Liver (tissue), 3 donors: Measurements from ENCODE around the gene KLHL14.

Experiments
- CTCF ChIP-seq: fragments of 150-350 bp; IDR thresholded peaks from 2 replicates; pipeline ENCODE4 v1.5.1; 2017; ENCODE audit warnings: improper control_type of control experiment, low read depth, low read length; ENCODE audit not compliant: missing input control
- FOXA1 ChIP-seq: IDR thresholded peaks from 2 replicates; pipeline ENCODE4 v1.6.1; 2016; ENCODE audit warnings: antibody characterized with exemption
- GABPA ChIP-seq, 2 donors: IDR thresholded peaks in 1 of 2; conservative IDR thresholded peaks in 1 of 2; 2 replicates each; pipeline ENCODE4 v1.6.1; 2016; ENCODE audit warnings: antibody characterized with exemption in 2 of 2, mild to moderate bottlenecking in 1 of 2, moderate library complexity in 1 of 2
- HNF4A ChIP-seq, 2 donors: conservative IDR thresholded peaks; 2 replicates each; pipeline ENCODE4 v1.6.1; 2016; ENCODE audit warnings: antibody characterized with exemption in 2 of 2, mild to moderate bottlenecking in 2 of 2
- MAX ChIP-seq: IDR thresholded peaks from 2 replicates; pipeline ENCODE4 v1.6.1; 2016; ENCODE audit warnings: antibody characterized with exemption
- RAD21 ChIP-seq, 2 donors: IDR thresholded peaks; 2 replicates each; pipeline ENCODE4 v1.6.1; 2016; ENCODE audit warnings: antibody characterized with exemption in 2 of 2, mild to moderate bottlenecking in 2 of 2
- REST ChIP-seq: IDR thresholded peaks from 2 replicates; pipeline ENCODE4 v1.6.1; 2016; ENCODE audit warnings: antibody characterized with exemption, mild to moderate bottlenecking
- SP1 ChIP-seq: IDR thresholded peaks from 2 replicates; pipeline ENCODE4 v1.6.1; 2018; ENCODE audit warnings: antibody characterized with exemption, mild to moderate bottlenecking
- YY1 ChIP-seq: IDR thresholded peaks from 2 replicates; pipeline ENCODE4 v1.6.1; 2016; ENCODE audit warnings: antibody characterized with exemption, mild to moderate bottlenecking
- ZBTB33 ChIP-seq: IDR thresholded peaks from 2 replicates; pipeline ENCODE4 v1.6.1; 2016; ENCODE audit warnings: antibody characterized with exemption
- donor health status: healthy.
- donor health status: healthy.

- no peak for TF ChIP-seq CTCF
- TF ChIP-seq GABPA (IDR thresholded peaks at IDR 0.05 in 1 of 2, conservative IDR thresholded peaks at IDR 0.05 in 1 of 2) = no peak
- TF ChIP-seq RAD21 (IDR thresholded peaks at IDR 0.05) = no peak
- no peak for TF ChIP-seq HNF4A (conservative IDR thresholded peaks at IDR 0.05)
- no peak for TF ChIP-seq ZBTB33
- TF ChIP-seq YY1 = no peak
- TF ChIP-seq MAX = no peak
- TF ChIP-seq SP1 = no peak
- no peak for TF ChIP-seq REST
- no peak for TF ChIP-seq FOXA1
Observed at GRCh38 chr18:32722279-32722678, 50.5 kb downstream of the KLHL14 start.
